ENCODE measurements around the gene PITRM1. TPM values are rescaled to one million over a fixed set of nuclear protein-coding genes. Genes with fewer than 3 reads are reported as not detected.

Gene PITRM1
- total RNA-seq, 4 donors from 2014 or later, result 78.6 to 102 (median 87.0) TPM

- TF ChIP-seq POLR2A (IDR thresholded peaks at IDR 0.05), result no peak
- TF ChIP-seq EP300 (IDR thresholded peaks at IDR 0.05), result no peak
- no peak for TF ChIP-seq CTCF (IDR thresholded peaks at IDR 0.05)
- no peak for TF ChIP-seq POLR2AphosphoS5 (IDR thresholded peaks at IDR 0.05)
- Histone ChIP-seq H3K27ac (no peak overlapping the region), H3K36me3 (no peaks in the 10 kb centered on the region), H3K27me3 (peaks cover 12% of the 10 kb centered on the region), H3K9me3 (no peaks in the 10 kb centered on the region), H3K4me3 (no peak overlapping the region), H3K4me1 (no peaks in the 10 kb centered on the region)
- ATAC-seq, result no peak
- 38 to 49% methylated on average over 3 of the region's 4 CpGs for WGBS, 2 donors (ENCODE audit: low coverage in 1 of 2)
Observed at GRCh38 chr10:3203972-3204371, 31.4 kb upstream of the PITRM1 start.

GRCh38 chr10:3203016-3203811, 30.6 kb upstream of the PITRM1 start:
- TF ChIP-seq POLR2A (IDR thresholded peaks at IDR 0.05) (no peak), POLR2AphosphoS5 (IDR thresholded peaks at IDR 0.05) (no peak), EP300 (IDR thresholded peaks at IDR 0.05) (no peak), CTCF (IDR thresholded peaks at IDR 0.05) (no peak)
- no peak for ATAC-seq
- 57 to 95% methylated on average over 6 to 9 of the region's 11 CpGs for WGBS, 2 donors (ENCODE audit: low coverage in 1 of 2)

GRCh38 chr10:3201796-3202195, 29.2 kb upstream of the PITRM1 start:
- H3K9me3 ChIP-seq, result no peaks in the 10 kb centered on the region
- no peaks in the 10 kb centered on the region for H3K36me3 ChIP-seq
- WGBS, 2 donors (ENCODE audit: low coverage in 1 of 2), result 0 to 20% methylated on average over 1 of the region's 8 CpGs
- ATAC-seq, result no peak
- H3K4me1 ChIP-seq, result peaks cover 0 to 14% (median 3%) of the 10 kb centered on the region in 3 donors
- H3K27ac ChIP-seq, result no peak overlapping the region
- no peak overlapping the region for H3K4me3 ChIP-seq
- no peak for TF ChIP-seq POLR2AphosphoS5 (IDR thresholded peaks at IDR 0.05)
- no peak for TF ChIP-seq EP300 (IDR thresholded peaks at IDR 0.05)
- no peak for TF ChIP-seq CTCF (IDR thresholded peaks at IDR 0.05)
- TF ChIP-seq POLR2A (IDR thresholded peaks at IDR 0.05), result no peak
- H3K27me3 ChIP-seq, result peaks cover 5% of the 10 kb centered on the region

More at GRCh38 chr10:3203016-3203811, 30.6 kb upstream of the PITRM1 start:
- no peaks in the 10 kb centered on the region for H3K9me3 ChIP-seq
- H3K27me3 ChIP-seq, result peaks cover 13% of the 10 kb centered on the region
- H3K27ac ChIP-seq, result no peak overlapping the region
- no peak overlapping the region for H3K4me3 ChIP-seq
- no peaks in the 10 kb centered on the region for H3K4me1 ChIP-seq
- H3K36me3 ChIP-seq, result no peaks in the 10 kb centered on the region

- no peak for TF ChIP-seq CTCF (IDR thresholded peaks at IDR 0.05)
- no peak for TF ChIP-seq EP300 (IDR thresholded peaks at IDR 0.05)
- no peak for TF ChIP-seq POLR2AphosphoS5 (IDR thresholded peaks at IDR 0.05)
- no peak for TF ChIP-seq POLR2A (IDR thresholded peaks at IDR 0.05)
- ATAC-seq, result no peak
- Histone ChIP-seq H3K27me3 (peaks cover 5% of the 10 kb centered on the region), H3K4me3 (no peak overlapping the region), H3K9me3 (no peaks in the 10 kb centered on the region), H3K27ac (no peak overlapping the region), H3K36me3 (no peaks in the 10 kb centered on the region), H3K4me1 (peaks cover 0 to 17% (median 3%) of the 10 kb centered on the region in 3 donors)
- WGBS, 2 donors (ENCODE audit: low coverage in 1 of 2), result 62% methylated on average over 6 of the region's 9 CpGs; no CpG with 5 or more reads in 1 of the 2 donors
Observed at GRCh38 chr10:3199488-3199887, 26.9 kb upstream of the PITRM1 start.

- Histone ChIP-seq H3K27ac (no peak overlapping the region), H3K4me3 (no peak overlapping the region), H3K27me3 (peaks cover 5% of the 10 kb centered on the region), H3K36me3 (no peaks in the 10 kb centered on the region), H3K9me3 (no peaks in the 10 kb centered on the region), H3K4me1 (peaks cover 0 to 17% (median 3%) of the 10 kb centered on the region in 3 donors)
- no peak for ATAC-seq
- TF ChIP-seq POLR2AphosphoS5 (IDR thresholded peaks at IDR 0.05), result no peak
- no peak for TF ChIP-seq POLR2A (IDR thresholded peaks at IDR 0.05)
- TF ChIP-seq CTCF (IDR thresholded peaks at IDR 0.05), result no peak
- no peak for TF ChIP-seq EP300 (IDR thresholded peaks at IDR 0.05)
- WGBS, 2 donors (ENCODE audit: low coverage in 1 of 2), result 85 to 92% methylated on average over 4 of the region's 7 CpGs
Observed at GRCh38 chr10:3198900-3199299, 26.3 kb upstream of the PITRM1 start.

Measured in gastroesophageal sphincter (tissue), 4 donors.